HG03469 (cell line): ENCODE results near the gene KIAA0825.
A peak's percentile ranks its signal among the peaks of the same experiment; 100 is the strongest.

ENCODE experiments used
- ATAC-seq: cut with Tn5 transposase; IDR thresholded peaks from one replicate; pipeline ENCODE4 v1.9.1; 2021; ENCODE audit warnings: mild to moderate bottlenecking, moderate library complexity, moderate number of reproducible peaks; ENCODE audit not compliant: unreplicated experiment

Gene KIAA0825

DNA sequence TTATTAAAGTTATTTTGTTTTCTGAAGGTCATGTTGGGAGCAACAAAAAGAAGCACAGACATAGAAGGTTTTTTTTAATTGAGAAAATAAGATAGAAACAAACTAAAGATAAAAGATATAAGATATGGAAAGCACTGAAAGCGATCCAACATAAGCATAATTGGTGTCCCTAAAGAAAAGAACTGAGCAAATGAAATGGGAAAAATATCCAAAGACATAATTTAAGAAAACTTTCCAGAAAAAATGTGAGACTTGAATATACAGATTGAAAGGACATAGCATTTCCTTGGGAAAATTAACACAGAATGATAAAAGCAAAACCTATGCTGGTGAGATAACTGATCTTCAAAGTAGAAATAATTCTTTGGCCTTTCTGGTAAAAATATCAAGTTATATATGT lies 289.3 kb downstream of the KIAA0825 start:
- ATAC-seq, result no peak

- ATAC-seq, result no peak
Measured at GRCh38 chr5:94326586-94326985, 291.8 kb downstream of the KIAA0825 start.

DNA sequence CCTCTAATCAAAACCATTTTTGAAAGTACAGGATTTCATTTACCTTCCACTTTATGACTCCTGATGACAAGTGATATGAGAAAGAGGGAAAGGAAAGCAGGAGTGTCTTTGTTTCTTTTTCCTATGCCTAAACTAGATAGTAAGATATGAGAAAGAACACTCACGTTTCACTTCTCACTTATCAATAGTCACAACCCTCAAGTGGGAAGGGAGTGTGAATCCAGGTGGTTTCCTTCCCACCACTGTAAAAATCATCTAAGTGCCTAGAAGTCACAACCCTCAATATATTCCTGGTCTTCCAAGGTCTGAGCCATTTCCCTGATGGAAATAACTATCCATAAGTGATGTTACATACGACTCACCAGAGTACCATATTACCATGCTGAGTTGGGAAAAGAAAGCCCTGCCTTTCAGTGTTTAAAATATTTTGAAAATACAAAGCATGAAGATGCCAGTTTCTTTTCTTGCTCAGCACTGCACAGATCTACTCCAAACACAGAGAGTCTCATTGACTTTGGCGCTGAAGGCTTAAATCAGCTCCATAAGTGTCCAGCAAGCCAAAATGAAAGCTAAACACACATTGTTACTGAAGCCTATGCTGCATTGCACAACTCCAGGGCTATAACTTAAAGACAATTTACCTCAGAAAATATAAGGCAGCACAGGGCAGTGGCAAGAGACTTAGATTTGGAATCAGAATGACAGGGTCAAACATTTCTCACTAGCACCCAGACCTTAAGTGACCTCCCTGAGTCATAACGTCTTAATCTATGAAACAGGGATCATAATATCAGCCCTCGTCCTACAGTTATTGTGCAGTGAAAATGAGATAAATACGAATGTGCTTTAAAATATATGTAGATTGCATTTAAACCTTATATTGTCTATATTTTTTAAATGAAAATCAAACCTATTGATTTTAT lies 301.2 kb downstream of the KIAA0825 start:
- ATAC-seq, result no peak

- ATAC-seq, result no peak
Measured at GRCh38 chr5:94314460-94315131, 303.8 kb downstream of the KIAA0825 start.

DNA sequence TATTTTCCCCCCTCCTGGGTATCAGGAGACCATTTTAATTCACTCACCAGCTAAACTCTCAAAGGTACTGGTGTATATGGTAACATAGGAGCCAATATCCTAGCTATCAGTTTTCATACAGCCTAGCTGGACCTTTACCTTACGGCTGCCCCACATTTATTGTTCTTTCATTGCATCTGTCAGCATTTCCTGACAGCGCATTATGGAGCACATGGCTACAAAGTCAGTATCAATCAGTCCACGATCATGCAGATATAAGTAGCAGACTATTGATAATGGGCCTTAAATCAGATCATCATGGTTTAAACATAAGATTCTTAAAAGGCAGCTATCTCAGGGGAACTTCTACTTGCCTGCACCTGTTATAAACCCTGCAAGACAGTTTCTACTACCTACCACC lies 304.7 kb downstream of the KIAA0825 start:
- no peak for ATAC-seq

GRCh38 chr5:94313188-94313587 lies 305.2 kb downstream of the KIAA0825 start:
- no peak for ATAC-seq

GRCh38 chr5:94312298-94312697 lies 306.1 kb downstream of the KIAA0825 start:
- no peak for ATAC-seq

- no peak for ATAC-seq
Measured at GRCh38 chr5:94310833-94311232, 307.6 kb downstream of the KIAA0825 start.

DNA sequence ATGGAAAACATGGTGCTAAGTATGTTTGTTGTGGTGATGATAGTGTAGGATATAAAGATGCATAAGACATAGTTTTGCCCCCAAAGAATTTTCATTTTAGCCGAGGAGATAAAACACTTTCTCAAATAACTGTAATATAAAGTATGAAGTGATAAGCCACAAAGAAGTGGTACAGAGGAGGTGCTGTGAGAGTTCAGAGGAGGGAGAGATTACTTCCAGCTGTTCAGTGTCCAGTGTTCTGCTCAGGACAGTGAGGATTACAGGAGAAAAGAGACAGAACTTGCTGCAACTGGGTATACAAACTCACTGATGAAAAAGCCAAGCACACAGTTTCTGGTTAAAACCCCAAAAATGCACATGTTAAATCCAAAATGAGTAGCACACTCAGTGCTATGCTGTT lies 309.3 kb downstream of the KIAA0825 start:
- no peak for ATAC-seq

GRCh38 chr5:94308442-94308841 lies 310.0 kb downstream of the KIAA0825 start:
- no peak for ATAC-seq

DNA sequence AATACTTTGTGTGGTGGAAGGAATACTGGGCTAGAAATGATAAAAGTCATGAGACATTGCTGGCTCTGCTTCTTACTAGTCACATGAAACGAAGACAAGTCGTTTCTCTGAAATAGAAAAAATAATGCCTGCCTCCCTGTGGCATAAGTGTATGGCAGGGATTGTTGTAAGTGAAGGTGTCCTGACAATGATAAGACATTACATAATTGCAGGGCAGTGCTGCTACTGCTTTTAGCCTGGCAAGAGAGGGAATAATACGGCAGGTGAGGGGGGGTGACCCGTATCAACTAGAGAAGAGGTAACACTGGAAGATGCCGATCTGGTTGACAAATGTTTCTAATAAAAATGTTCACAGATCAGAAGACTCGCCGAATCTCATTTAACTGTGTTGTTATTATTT lies 314.3 kb downstream of the KIAA0825 start:
- no peak for ATAC-seq

DNA sequence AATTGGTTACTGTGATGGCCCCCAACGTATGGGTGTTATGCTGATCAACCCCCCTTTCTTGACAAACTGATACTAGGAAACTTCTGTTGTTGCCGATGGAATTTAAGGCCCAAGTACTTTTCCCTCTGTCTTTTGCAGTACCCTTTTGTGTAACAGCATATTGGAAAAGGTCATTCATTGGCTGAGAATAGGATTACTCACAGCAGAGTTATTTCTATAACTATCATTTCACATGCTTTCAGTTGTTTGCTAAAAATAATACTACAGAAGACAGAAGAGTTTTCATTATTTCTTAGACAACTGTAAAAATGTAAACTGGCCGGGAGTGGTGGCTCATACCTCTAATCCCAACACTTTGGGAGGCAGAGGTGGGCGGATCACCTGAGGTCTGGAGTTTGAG lies 329.5 kb downstream of the KIAA0825 start:
- no peak for ATAC-seq

DNA sequence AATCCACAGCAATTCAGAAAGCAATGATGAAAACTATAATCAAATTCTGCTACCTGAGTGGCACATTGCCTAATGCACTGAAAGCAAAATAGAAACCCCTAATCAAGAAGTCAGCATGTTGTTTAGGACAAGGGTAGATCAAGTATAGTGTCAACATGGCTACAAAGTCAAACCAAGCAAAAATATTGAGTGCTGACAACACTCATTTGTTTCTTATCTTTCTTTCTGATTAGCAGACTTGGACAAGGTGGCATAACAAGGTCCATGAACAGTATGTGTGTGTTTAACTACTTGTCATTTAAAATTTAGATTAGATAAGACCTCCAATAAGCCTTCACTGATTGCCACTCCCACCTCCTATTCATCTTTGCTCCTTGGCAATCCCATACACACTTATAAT lies 332.4 kb downstream of the KIAA0825 start:
- no peak for ATAC-seq

GRCh38 chr5:94283093-94283492 lies 335.3 kb downstream of the KIAA0825 start:
- no peak for ATAC-seq

DNA sequence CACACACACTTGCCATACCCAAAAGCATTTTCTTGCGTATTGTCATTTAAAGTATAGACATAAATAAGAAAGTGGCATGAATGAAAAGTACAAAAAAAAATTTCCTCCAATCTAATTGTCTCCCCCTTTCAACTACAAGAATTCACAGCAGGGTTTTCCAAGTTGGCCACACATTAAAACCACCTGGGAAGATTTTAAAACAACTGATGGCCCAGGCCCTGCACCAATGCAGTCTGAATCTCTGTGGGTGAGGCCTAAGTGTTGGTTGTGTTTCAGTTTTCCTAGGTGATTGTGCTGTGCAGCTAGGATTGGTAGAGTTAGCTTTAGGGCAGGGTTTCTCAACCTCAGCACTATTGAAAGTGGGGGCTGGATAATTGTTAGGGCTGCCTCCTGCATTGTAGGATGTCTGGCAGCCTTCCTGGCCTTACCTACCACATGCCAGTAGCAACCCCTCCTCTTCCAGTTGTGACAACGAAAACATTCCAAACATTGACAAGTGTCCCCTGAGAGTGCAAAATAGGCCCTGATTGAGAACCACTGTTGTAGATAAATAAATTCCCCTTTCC lies 337.1 kb downstream of the KIAA0825 start:
- ATAC-seq, result no peak

DNA sequence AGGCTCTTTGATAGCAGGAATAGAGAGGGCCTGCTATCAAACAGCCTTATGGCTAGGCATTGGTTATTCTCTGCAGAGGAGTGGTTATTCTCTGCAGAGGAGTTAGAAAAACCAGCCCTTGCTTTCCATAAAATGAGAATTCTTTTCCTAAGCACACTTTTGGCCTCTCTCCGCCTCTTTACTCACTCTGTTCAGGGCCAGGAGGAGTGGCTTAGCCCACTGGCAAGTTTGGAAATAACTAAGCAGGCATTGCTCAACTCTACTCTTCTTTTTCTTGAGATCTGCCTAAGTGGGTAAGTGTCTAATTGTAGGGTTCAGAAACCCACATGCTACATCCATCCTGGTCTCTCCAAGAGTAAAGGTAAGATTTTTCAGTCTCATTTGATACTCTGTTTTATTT lies 341.7 kb downstream of the KIAA0825 start:
- no peak for ATAC-seq

DNA sequence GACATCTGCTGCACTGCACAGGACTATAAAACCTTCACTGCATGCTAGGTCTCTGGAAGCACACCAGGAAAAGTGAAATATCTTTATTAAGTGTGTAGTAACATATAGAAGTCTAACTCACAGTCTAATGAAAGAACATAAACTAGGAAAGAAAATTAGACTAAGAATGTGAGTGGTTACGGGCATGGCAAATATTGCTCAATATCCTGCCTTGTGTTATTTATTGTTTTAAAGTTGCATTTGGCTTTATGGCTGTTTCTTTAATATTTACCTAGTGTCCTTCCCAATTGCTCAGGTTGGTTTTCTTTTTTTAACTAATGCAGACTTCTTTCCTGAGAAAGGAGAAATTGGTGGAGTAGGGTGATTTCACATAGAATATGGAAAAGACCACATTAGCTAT lies 342.4 kb downstream of the KIAA0825 start:
- no peak for ATAC-seq

- no peak for ATAC-seq
Measured at GRCh38 chr5:94274707-94275106, 343.7 kb downstream of the KIAA0825 start.

GRCh38 chr5:94268226-94268625 lies 350.2 kb downstream of the KIAA0825 start:
- ATAC-seq, result no peak

- ATAC-seq, result no peak
Measured at GRCh38 chr5:94267350-94267899, 351.0 kb downstream of the KIAA0825 start.

DNA sequence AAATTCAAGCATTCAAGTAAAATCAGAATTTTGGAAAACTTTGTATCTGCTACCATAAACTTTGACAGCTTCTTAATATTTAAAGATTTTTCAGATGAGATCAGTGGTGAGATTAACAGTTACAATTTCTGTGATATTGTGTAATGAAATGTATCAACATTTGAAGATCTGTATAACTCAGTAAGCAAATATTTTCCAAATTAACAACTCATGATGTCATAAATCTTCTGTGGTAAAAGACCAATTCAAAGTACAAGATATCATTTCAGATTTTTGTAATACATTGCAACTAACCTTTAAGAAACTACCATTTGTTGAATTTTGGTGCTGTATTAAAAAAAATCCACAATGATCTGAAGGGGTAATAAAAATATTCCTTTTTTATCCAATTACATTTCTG lies 352.2 kb downstream of the KIAA0825 start:
- no peak for ATAC-seq

- ATAC-seq, result peak; percentile 48
Measured at GRCh38 chr5:94263068-94263467, 355.3 kb downstream of the KIAA0825 start.
